IMR-90 (cell line): ENCODE measurements around the gene ACVR1. TPM values are rescaled to one million over a fixed set of nuclear protein-coding genes. Genes with fewer than 3 reads are reported as not detected.
A peak's percentile ranks its signal among the peaks of the same experiment; 100 is the strongest.

ENCODE experiments used
- ATAC-seq: fragments of 200-7000 bp; cut with Tn5 transposase; 2 replicates; pipeline ENCODE4 v1.9.1; 2020; ENCODE audit warnings: low read depth, mild to moderate bottlenecking, moderate library complexity
- BruUV-seq: library from RNA; stranded (reverse); fragments of 400-500 nt; replicated peaks from 2 replicates; lab custom pipeline; 2021; lab: Mats Ljungman, UMichigan
- CTCF ChIA-PET: fragments of 300-600 bp; formaldehyde crosslinking; extraction: SDS; loops from one replicate; lab custom pipeline; 2021; ENCODE audit warnings: antibody characterized with exemption; lab: Yijun Ruan, JAX
- POLR2A ChIA-PET: fragments of 300-600 bp; sonication (Branson Sonifier 250); formaldehyde crosslinking; loops from one replicate; lab custom pipeline; 2022; ENCODE audit warnings: antibody characterized with exemption; ENCODE audit not compliant: unreplicated experiment; lab: Charles Lee
- DNase-seq: peaks from one replicate; pipeline ENCODE4 v3.0.0; 2013
- H2AFZ ChIP-seq: replicated peaks from 2 replicates; pipeline ENCODE3; 2013; ENCODE audit warnings: low read length, mild to moderate bottlenecking; ENCODE audit not compliant: poor library complexity
- H2AK5ac ChIP-seq: 2 replicates; pipeline ENCODE4 v1.6.1; 2013; ENCODE audit warnings: low read depth, low read length, inconsistent platforms
- H2AK9ac ChIP-seq: replicated peaks from 2 replicates; pipeline ENCODE3; 2013; ENCODE audit warnings: mild to moderate bottlenecking, low read depth, low read length, moderate library complexity; ENCODE audit not compliant: poor library complexity
- H2BK120ac ChIP-seq: 2 replicates; pipeline ENCODE4 v1.6.1; 2013; ENCODE audit warnings: low read depth, low read length, inconsistent platforms
- H2BK15ac ChIP-seq: 3 replicates; pipeline ENCODE4 v1.6.1; 2013; ENCODE audit warnings: low read depth, low read length, inconsistent platforms
- H2BK20ac ChIP-seq: 2 replicates; pipeline ENCODE4 v1.6.1; 2013; ENCODE audit warnings: low read depth, mild to moderate bottlenecking, inconsistent platforms, low read length, moderate library complexity
- H2BK5ac ChIP-seq: 2 replicates; pipeline ENCODE4 v1.6.1; 2013; ENCODE audit warnings: mild to moderate bottlenecking, low read depth, low read length, inconsistent platforms; ENCODE audit not compliant: poor library complexity, severe bottlenecking
- H3K14ac ChIP-seq: replicated peaks from 2 replicates; pipeline ENCODE4 v1.6.1; 2013; ENCODE audit warnings: low read depth, low read length, inconsistent platforms
- H3K18ac ChIP-seq: 2 replicates; pipeline ENCODE4 v1.6.1; 2013; ENCODE audit warnings: low read depth, low read length, control low read depth
- H3K23ac ChIP-seq: 2 replicates; pipeline ENCODE4 v1.6.1; 2013; ENCODE audit warnings: low read depth, low read length, inconsistent platforms
- H3K27ac ChIP-seq: 2 replicates; pipeline ENCODE4 v1.5.1; 2013; ENCODE audit warnings: mild to moderate bottlenecking, control low read depth, low read length; ENCODE audit not compliant: insufficient read depth
- H3K27me3 ChIP-seq: 2 replicates; pipeline ENCODE4 v1.6.1; 2013; ENCODE audit warnings: low read length; ENCODE audit not compliant: control insufficient read depth, insufficient read depth
- H3K36me3 ChIP-seq: 2 replicates; pipeline ENCODE4 v1.6.1; 2013; ENCODE audit warnings: low read length, mixed read lengths; ENCODE audit not compliant: control insufficient read depth, insufficient read depth
- H3K4ac ChIP-seq: 2 replicates; pipeline ENCODE4 v1.6.1; 2013; ENCODE audit warnings: low read depth, low read length, inconsistent platforms
- H3K4me1 ChIP-seq: 2 replicates; pipeline ENCODE4 v1.6.1; 2013; ENCODE audit warnings: low read length, mixed read lengths; ENCODE audit not compliant: control insufficient read depth, insufficient read depth
- H3K4me2 ChIP-seq: 2 replicates; pipeline ENCODE4 v1.6.1; 2013; ENCODE audit warnings: low read depth, mild to moderate bottlenecking, control low read depth, low read length, moderate library complexity
- H3K4me3 ChIP-seq: 2 replicates; pipeline ENCODE4 v1.5.1; 2013; ENCODE audit warnings: low read depth, mild to moderate bottlenecking, control low read depth, low read length, moderate library complexity; ENCODE audit not compliant: insufficient read depth
- H3K56ac ChIP-seq: 2 replicates; pipeline ENCODE4 v1.6.1; 2013; ENCODE audit warnings: low read length, inconsistent platforms; ENCODE audit not compliant: insufficient read depth; ENCODE audit errors: extremely low read depth
- H3K79me1 ChIP-seq, 2 experiments: 2 replicates each; pipeline ENCODE4 v1.6.1; 2013; ENCODE audit warnings: low read length in 2 of 2, inconsistent platforms in 1 of 2, low read depth in 1 of 2
- H3K9ac ChIP-seq: 2 replicates; pipeline ENCODE4 v1.6.1; 2013; ENCODE audit warnings: low read depth, low read length, control low read depth
- H3K9me1 ChIP-seq: 2 replicates; pipeline ENCODE4 v1.6.1; 2013; ENCODE audit warnings: low read length, inconsistent platforms; ENCODE audit not compliant: insufficient read depth
- H3K9me3 ChIP-seq: 2 replicates; pipeline ENCODE4 v1.6.1; 2013; ENCODE audit warnings: low read length; ENCODE audit not compliant: control insufficient read depth, insufficient read depth
- H4K20me1 ChIP-seq: 2 replicates; pipeline ENCODE4 v1.6.1; 2013; ENCODE audit warnings: low read length, inconsistent platforms; ENCODE audit not compliant: insufficient read depth
- H4K5ac ChIP-seq: 2 replicates; pipeline ENCODE4 v1.6.1; 2013; ENCODE audit warnings: mild to moderate bottlenecking, low read depth, low read length, control low read depth
- H4K8ac ChIP-seq, 2 experiments: 2 replicates each; pipeline ENCODE4 v1.6.1; 2013; ENCODE audit warnings: low read depth in 2 of 2, low read length in 2 of 2, control low read depth in 1 of 2, inconsistent platforms in 1 of 2
- H4K91ac ChIP-seq: 2 replicates; pipeline ENCODE4 v1.6.1; 2013; ENCODE audit warnings: low read depth, low read length, inconsistent platforms; ENCODE audit not compliant: insufficient read depth
- BHLHE40 ChIP-seq: fragments of 150-350 bp; IDR thresholded peaks from 2 replicates; pipeline ENCODE4 v1.6.1; 2016; ENCODE audit warnings: mild to moderate bottlenecking, low read depth, low read length
- FOS ChIP-seq: fragments of 150-350 bp; IDR thresholded peaks from 2 replicates; pipeline ENCODE4 v1.6.1; 2016; ENCODE audit warnings: low read depth, low read length
- MAZ ChIP-seq: IDR thresholded peaks from 2 replicates; pipeline ENCODE4 v1.6.1; 2012; ENCODE audit warnings: low read depth, mild to moderate bottlenecking, low read length, improper control_type of control experiment, moderate library complexity, borderline replicate concordance
- MXI1 ChIP-seq: IDR thresholded peaks from 2 replicates; pipeline ENCODE4 v1.6.1; 2012; ENCODE audit warnings: low read depth, mild to moderate bottlenecking, low read length, moderate library complexity, borderline replicate concordance
- RAD21 ChIP-seq: IDR thresholded peaks from 2 replicates; pipeline ENCODE4 v1.6.1; 2012; ENCODE audit warnings: low read length, improper control_type of control experiment
- SMC3 ChIP-seq: fragments of 150-350 bp; IDR thresholded peaks from 2 replicates; pipeline ENCODE4 v1.6.1; 2016; ENCODE audit warnings: low read depth, mild to moderate bottlenecking, antibody characterized with exemption, low read length, moderate library complexity
- dilution Hi-C: fragments of 300-500 bp; cut with HindIII; formaldehyde crosslinking; loops from one replicate; pipeline ENCODE4 v1.14.3; 2018; ENCODE audit warnings: low sequenced_read_pairs; ENCODE audit not compliant: unreplicated experiment
- in situ Hi-C: fragments of 300-500 bp; cut with MboI; formaldehyde crosslinking; loops from 3 replicates; pipeline ENCODE4 v1.14.3; 2019; ENCODE audit warnings: low sequenced_read_pairs, inconsistent platforms, mixed read lengths
- intact Hi-C: fragments of 100-400 bp; cut with micrococcal nuclease; formaldehyde crosslinking; loops from 2 replicates; pipeline ENCODE4 v1.10.0; 2022
- polyA plus RNA-seq, 3 experiments: library from polyadenylated mRNA; depleted of rRNA; stranded (reverse); fragments of >200 nt; gene quantifications; 2 replicates each; pipeline ENCODE4 v1.2.3, GENCODE V29; 2012; ENCODE audit warnings: low replicate concordance in 1 of 3
- total RNA-seq: library from RNA; depleted of rRNA; stranded (reverse); fragments of >200 nt; gene quantifications from 2 replicates; pipeline ENCODE4 v1.2.3, GENCODE V29; 2012
- TF ChIP-seq, protein P1 (sequence below): fragments of 150-350 bp; IDR thresholded peaks from 2 replicates; pipeline ENCODE4 v1.6.1; 2017; ENCODE audit warnings: mild to moderate bottlenecking, antibody characterized with exemption, low read length, low read depth
- TF ChIP-seq, protein P2 (sequence below): conservative IDR thresholded peaks from 2 replicates; pipeline ENCODE4 v1.5.1; 2012; ENCODE audit warnings: mild to moderate bottlenecking, low read depth, low read length, improper control_type of control experiment

ACVR1 gene
- total and polyA plus RNA-seq, 2 of the 4 experiments (the other 2 are of a cell fraction), result 21.1 to 40.8 TPM

- Histone ChIP-seq H2AK9ac (no peak overlapping the region), H3K18ac (peak overlapping the region; percentile 61; the same call in 1 of the 2 replicates), H2BK15ac (no peak overlapping the region), H3K79me1 (peaks cover 19 to 56% of the 10 kb centered on the region in 2 experiments), H3K4me1 (peaks cover 18% of the 10 kb centered on the region), H3K9ac (no peak overlapping the region), H3K4me3 (no peak overlapping the region), H3K27me3 (no peaks in the 10 kb centered on the region), H2AFZ (no peak overlapping the region), H4K91ac (no peak overlapping the region), H4K8ac (no peak overlapping the region), H4K5ac (no peak overlapping the region), H4K20me1 (peaks cover 3% of the 10 kb centered on the region; the same call in 1 of the 2 replicates), H3K9me3 (no peaks in the 10 kb centered on the region), H3K4ac (no peak overlapping the region), H2AK5ac (no peak overlapping the region), H3K56ac (no peak overlapping the region; the same call in 1 of the 2 replicates), H2BK20ac (no peak overlapping the region), H2BK120ac (0 out of 2 replicates have a peak overlapping the region, but pooled peaks have one; percentile 17), H2BK5ac (peak overlapping the region; percentile 84), H3K14ac (no peak overlapping the region; the same call in 1 of the 2 replicates), H3K23ac (no peak overlapping the region), H3K36me3 (peaks cover 7% of the 10 kb centered on the region), H3K27ac (peak overlapping the region; percentile 12; the same call in 1 of the 2 replicates), H3K9me1 (peaks cover 20% of the 10 kb centered on the region), H3K4me2 (peak overlapping the region; percentile 81)
- no peak for DNase-seq
- in situ Hi-C loops, result no loop called here
- POLR2A ChIA-PET, result no interaction called here
- TF ChIP-seq, protein P1, sequence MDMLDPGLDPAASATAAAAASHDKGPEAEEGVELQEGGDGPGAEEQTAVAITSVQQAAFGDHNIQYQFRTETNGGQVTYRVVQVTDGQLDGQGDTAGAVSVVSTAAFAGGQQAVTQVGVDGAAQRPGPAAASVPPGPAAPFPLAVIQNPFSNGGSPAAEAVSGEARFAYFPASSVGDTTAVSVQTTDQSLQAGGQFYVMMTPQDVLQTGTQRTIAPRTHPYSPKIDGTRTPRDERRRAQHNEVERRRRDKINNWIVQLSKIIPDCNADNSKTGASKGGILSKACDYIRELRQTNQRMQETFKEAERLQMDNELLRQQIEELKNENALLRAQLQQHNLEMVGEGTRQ, result no peak
- TF ChIP-seq MAZ (no peak), MXI1 (no peak), FOS (no peak), BHLHE40 (no peak), RAD21 (peak; percentile 25; the same call in 1 of the 2 replicates), SMC3 (no peak)
- TF ChIP-seq, protein P2, sequence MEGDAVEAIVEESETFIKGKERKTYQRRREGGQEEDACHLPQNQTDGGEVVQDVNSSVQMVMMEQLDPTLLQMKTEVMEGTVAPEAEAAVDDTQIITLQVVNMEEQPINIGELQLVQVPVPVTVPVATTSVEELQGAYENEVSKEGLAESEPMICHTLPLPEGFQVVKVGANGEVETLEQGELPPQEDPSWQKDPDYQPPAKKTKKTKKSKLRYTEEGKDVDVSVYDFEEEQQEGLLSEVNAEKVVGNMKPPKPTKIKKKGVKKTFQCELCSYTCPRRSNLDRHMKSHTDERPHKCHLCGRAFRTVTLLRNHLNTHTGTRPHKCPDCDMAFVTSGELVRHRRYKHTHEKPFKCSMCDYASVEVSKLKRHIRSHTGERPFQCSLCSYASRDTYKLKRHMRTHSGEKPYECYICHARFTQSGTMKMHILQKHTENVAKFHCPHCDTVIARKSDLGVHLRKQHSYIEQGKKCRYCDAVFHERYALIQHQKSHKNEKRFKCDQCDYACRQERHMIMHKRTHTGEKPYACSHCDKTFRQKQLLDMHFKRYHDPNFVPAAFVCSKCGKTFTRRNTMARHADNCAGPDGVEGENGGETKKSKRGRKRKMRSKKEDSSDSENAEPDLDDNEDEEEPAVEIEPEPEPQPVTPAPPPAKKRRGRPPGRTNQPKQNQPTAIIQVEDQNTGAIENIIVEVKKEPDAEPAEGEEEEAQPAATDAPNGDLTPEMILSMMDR, result peak; percentile 25; the same call in 1 of the 2 replicates
- intact Hi-C loops, result no loop called here
- CTCF ChIA-PET, result interaction anchor here (0.6 to 1.3 kb wide), 3 partner anchors 10 to 1207 kb away, joined by 3 to 4 read pairs (median 4); no protein-coding TSS in a partner anchor
- ATAC-seq, result peak; percentile 71
- no TSS peak for BruUV-seq
- dilution Hi-C loops, result no loop called here
Observed at GRCh38 chr2:157793053-157793612, 83.0 kb downstream of the ACVR1 start.
